Ovary (tissue), 3 donors: Measurements from ENCODE around the gene PPP2R5C.

Source experiments
- CTCF ChIP-seq, 3 donors: fragments of 450-650 bp in 2 of 3; fragments of 200-600 bp in 1 of 3; IDR thresholded peaks; one replicate each; pipeline versions ENCODE4 v1.5.1 to v1.8.0; 2016 to 2022; ENCODE audit warnings: antibody characterized with exemption in 3 of 3, mild to moderate bottlenecking in 1 of 3
- POLR2A ChIP-seq: fragments of 450-650 bp; IDR thresholded peaks from one replicate; pipeline ENCODE4 v1.6.1; 2017; ENCODE audit warnings: antibody characterized with exemption, mild to moderate bottlenecking, moderate library complexity
- donor health status: DM: no; HTN: no; CAD: no.

- TF ChIP-seq CTCF (IDR thresholded peaks at IDR 0.05) = no peak
- TF ChIP-seq POLR2A = no peak
Measured at GRCh38 chr14:101959277-101959676, 197.8 kb downstream of the PPP2R5C start.
